DOHH2 (cell line): ENCODE measurements around the gene VANGL1.

Experiments used
- H3F3A ChIP-seq: fragments of 200-600 bp; sonication (generic), shearing (Covaris generic); 2 replicates; pipeline ENCODE4 v1.6.0; 2016; ENCODE audit warnings: antibody characterized with exemption, mild to moderate bottlenecking; ENCODE audit not compliant: control insufficient read depth, insufficient read depth
- H3K27ac ChIP-seq: fragments of 200-600 bp; sonication (generic); 2 replicates; pipeline ENCODE4 v1.5.1; 2014; ENCODE audit warnings: low read depth, mild to moderate bottlenecking, low read length, moderate library complexity
- H3K27me3 ChIP-seq: fragments of 200-600 bp; sonication (generic); 2 replicates; pipeline ENCODE4 v1.6.1; 2014; ENCODE audit warnings: mild to moderate bottlenecking, low read length, mixed read lengths; ENCODE audit not compliant: control insufficient read depth
- H3K36me3 ChIP-seq: fragments of 200-600 bp; sonication (generic); 2 replicates; pipeline ENCODE4 v1.6.1; 2014; ENCODE audit warnings: mild to moderate bottlenecking, low read length, moderate library complexity, mixed read lengths; ENCODE audit not compliant: control insufficient read depth
- H3K4me1 ChIP-seq: fragments of 200-600 bp; sonication (generic); 2 replicates; pipeline ENCODE4 v1.6.1; 2014; ENCODE audit warnings: mild to moderate bottlenecking, low read length, mixed read lengths; ENCODE audit not compliant: control insufficient read depth
- H3K4me2 ChIP-seq: fragments of 200-600 bp; sonication (generic); 2 replicates; pipeline ENCODE4 v1.6.0; 2014; ENCODE audit warnings: mild to moderate bottlenecking, low read length, moderate library complexity
- H3K4me3 ChIP-seq: fragments of 200-600 bp; sonication (generic); 2 replicates; pipeline ENCODE4 v1.5.1; 2014; ENCODE audit warnings: mild to moderate bottlenecking, low read length, mixed read lengths
- H3K79me2 ChIP-seq: fragments of 200-600 bp; sonication (generic); 2 replicates; pipeline ENCODE4 v1.6.1; 2014; ENCODE audit warnings: mild to moderate bottlenecking, low read length, mixed read lengths; ENCODE audit not compliant: control insufficient read depth
- H3K9me2 ChIP-seq: fragments of 200-600 bp; sonication (generic); replicated peaks from 2 replicates; pipeline ENCODE4 v1.6.1; 2014; ENCODE audit warnings: mild to moderate bottlenecking, low read length, mixed read lengths; ENCODE audit not compliant: control insufficient read depth
- H3K9me3 ChIP-seq: fragments of 200-600 bp; sonication (generic); 2 replicates; pipeline ENCODE4 v1.6.1; 2014; ENCODE audit warnings: antibody characterized with exemption, low read length, mixed read lengths; ENCODE audit not compliant: control insufficient read depth, insufficient read depth
- H4K20me1 ChIP-seq: fragments of 200-600 bp; sonication (generic); 2 replicates; pipeline ENCODE4 v1.6.0; 2014; ENCODE audit warnings: low read depth, mild to moderate bottlenecking, antibody characterized with exemption, low read length, moderate library complexity; ENCODE audit not compliant: control insufficient read depth, insufficient read depth
- CTCF ChIP-seq: fragments of 200-600 bp; sonication (generic); IDR thresholded peaks from one replicate; pipeline ENCODE4 v1.5.1; 2014; ENCODE audit warnings: antibody characterized with exemption, mild to moderate bottlenecking, low read depth, low read length; ENCODE audit not compliant: poor library complexity, severe bottlenecking
- EZH2phosphoT487 ChIP-seq: fragments of 200-600 bp; sonication (generic); IDR thresholded peaks from 2 replicates; pipeline ENCODE4 v1.6.1; 2017; ENCODE audit warnings: borderline replicate concordance, mild to moderate bottlenecking, antibody characterized with exemption, low read length, moderate library complexity, mixed read lengths

Gene VANGL1

GRCh38 chr1:115641762-115642167 lies at the start of gene VANGL1:
VANGL1 (plus strand) TSS chr1:115641970; CDS start chr1:115651414, 9,444 bp downstream.
- H3K9me2 ChIP-seq, result no peaks in the 10 kb centered on the region
- no peak within 1 kb of the TSS for H3K27ac ChIP-seq
- no peaks in the 10 kb centered on the region for H3K9me3 ChIP-seq
- H3K4me1 ChIP-seq, result peaks cover 7% of the 10 kb centered on the region; the same call in 1 of the 2 replicates
- H3K79me2 ChIP-seq, result no peaks in the 10 kb centered on the region
- H3K36me3 ChIP-seq, result no peaks in the 10 kb centered on the region
- peak within 1 kb of the TSS; percentile 57 for H3K4me2 ChIP-seq
- H3F3A ChIP-seq, result no peaks in the 10 kb centered on the region
- no peaks in the 10 kb centered on the region for H4K20me1 ChIP-seq
- H3K27me3 ChIP-seq, result peaks cover 12% of the 10 kb centered on the region
- TF ChIP-seq EZH2phosphoT487 (no peak), CTCF (no peak)
- H3K4me3 ChIP-seq, result peak within 1 kb of the TSS; percentile 76

GRCh38 chr1:115592264-115592663 lies 49.5 kb upstream of the VANGL1 start:
- Histone ChIP-seq H3K27me3 (no peaks in the 10 kb centered on the region), H3F3A (no peaks in the 10 kb centered on the region), H3K36me3 (no peaks in the 10 kb centered on the region), H3K79me2 (no peaks in the 10 kb centered on the region), H3K9me3 (no peaks in the 10 kb centered on the region), H4K20me1 (no peaks in the 10 kb centered on the region), H3K4me3 (no peak overlapping the region), H3K4me2 (no peak overlapping the region), H3K27ac (no peak overlapping the region), H3K4me1 (no peaks in the 10 kb centered on the region), H3K9me2 (no peaks in the 10 kb centered on the region)
- no peak for TF ChIP-seq EZH2phosphoT487
- TF ChIP-seq CTCF, result no peak

GRCh38 chr1:115593365-115594259 lies 48.2 kb upstream of the VANGL1 start:
- Histone ChIP-seq H3K79me2 (no peaks in the 10 kb centered on the region), H3K9me3 (no peaks in the 10 kb centered on the region), H3K4me1 (no peaks in the 10 kb centered on the region), H3K4me2 (no peak overlapping the region), H3K9me2 (no peaks in the 10 kb centered on the region), H3K27ac (no peak overlapping the region), H3K4me3 (no peak overlapping the region), H3K36me3 (no peaks in the 10 kb centered on the region), H3K27me3 (no peaks in the 10 kb centered on the region), H4K20me1 (no peaks in the 10 kb centered on the region), H3F3A (no peaks in the 10 kb centered on the region)
- TF ChIP-seq EZH2phosphoT487 (no peak), CTCF (no peak)
